Activated T-cell treated with anti-CD3 and anti-CD28 coated beads for 1 hour (primary cell): ENCODE data around the gene PRSS56.

ENCODE experiments used
- DNase-seq: peaks from one replicate; pipeline ENCODE4 v3.0.0-alpha.2; 2020; ENCODE audit warnings: low read depth

Gene PRSS56

DNA sequence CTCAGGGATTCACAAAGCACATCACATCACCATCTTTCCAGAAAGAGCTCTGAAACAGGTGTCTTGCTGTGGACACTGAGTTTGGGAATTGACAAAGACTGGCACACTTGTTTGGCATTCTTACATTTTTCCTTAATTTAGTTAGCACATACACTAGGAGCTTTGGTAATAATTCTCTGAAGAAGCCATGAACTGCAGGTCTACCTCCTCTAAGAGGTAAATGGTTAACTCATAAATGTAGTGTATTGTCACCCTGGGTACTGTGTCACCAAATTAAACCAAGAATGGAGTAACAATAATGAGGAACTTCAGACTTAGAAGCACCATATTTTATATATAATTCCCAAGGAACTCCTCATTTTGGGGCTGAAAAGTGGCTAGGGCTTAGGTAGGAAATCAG is 52.9 kb downstream of the PRSS56 start:
- no peak for DNase-seq

DNA sequence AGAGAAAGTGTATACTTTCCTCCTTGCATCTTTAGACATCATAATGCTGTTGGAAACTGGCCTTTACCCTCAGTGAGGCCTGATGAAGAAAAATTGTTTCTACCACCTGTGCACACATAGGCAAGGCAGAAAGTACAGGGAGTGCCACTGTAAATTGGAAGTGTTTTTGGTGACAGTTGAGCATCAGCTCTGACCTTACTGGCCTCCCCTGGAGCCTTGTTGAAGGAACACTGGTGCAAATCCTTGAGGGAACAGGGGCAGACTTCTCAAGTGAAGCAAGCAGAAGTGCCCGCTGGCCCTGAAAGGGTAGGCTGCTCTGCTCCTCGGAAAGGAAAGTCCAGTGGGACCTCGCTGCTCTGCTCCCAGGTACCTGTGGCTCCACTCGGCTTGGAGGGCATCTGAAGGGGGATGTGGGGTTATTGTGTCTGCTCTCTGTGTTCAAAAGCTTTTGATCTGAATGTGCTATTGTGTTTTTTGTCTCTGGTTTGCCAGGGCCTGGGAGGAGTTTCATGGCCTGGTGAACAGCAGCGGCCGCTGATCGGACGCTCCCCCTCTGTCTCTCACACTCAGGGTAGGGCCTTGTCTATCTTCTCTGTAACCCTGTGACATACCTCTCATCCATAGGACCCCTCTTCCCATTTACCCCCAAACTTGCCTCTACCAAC is 53.7 kb downstream of the PRSS56 start:
- DNase-seq = no peak

DNA sequence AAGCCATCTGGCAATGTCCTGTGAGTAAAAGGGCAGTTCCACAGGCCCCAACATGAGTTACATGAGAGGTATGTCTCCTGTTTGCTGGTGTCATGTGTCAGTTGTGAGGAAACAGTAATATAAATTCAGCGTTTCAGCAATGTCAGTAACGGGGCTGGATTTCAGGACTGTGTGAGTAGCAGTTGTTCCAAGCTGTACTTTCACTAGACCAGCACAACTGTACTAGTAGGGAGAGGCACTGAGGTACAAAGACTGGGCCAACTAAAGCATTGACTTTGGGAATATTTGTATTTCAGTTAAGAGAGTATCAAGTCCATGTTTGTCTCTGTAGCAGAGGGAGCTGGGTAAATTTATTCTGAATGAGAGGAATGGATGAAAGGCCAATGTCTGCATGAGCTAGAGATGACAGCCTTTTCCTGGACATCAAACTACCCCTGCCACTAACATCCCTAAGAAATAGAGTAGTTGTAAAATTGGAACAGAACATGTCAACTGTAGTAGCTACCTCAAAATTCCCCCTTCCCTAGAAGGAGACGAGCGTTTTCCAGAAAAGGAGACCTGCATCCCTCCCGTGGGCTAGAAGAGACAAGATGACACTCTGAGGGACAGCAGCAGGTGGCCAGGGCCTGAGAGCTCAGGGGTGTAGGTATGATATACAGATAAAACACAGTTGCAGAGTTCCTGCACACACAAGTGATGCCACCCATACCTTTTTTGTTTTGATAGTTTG is 54.7 kb downstream of the PRSS56 start:
- DNase-seq = no peak
